Rectal smooth muscle tissue (tissue), 1 donor: ENCODE measurements around the gene MEPE.
"Not testable (repeated sequence)": the region's sequence is repeated elsewhere in the genome, so short reads cannot be mapped to it uniquely, and the experiment has no call there.

Experiments
- H3K27ac ChIP-seq: one replicate; pipeline ENCODE4 v1.7.0; 2013; ENCODE audit warnings: low read depth, low read length, inconsistent platforms
- H3K27me3 ChIP-seq: one replicate; pipeline ENCODE4 v1.7.0; 2013; ENCODE audit warnings: low read length; ENCODE audit not compliant: control insufficient read depth, insufficient read depth
- H3K36me3 ChIP-seq: one replicate; pipeline ENCODE4 v1.7.0; 2013; ENCODE audit warnings: low read length; ENCODE audit not compliant: control insufficient read depth, insufficient read depth
- H3K4me1 ChIP-seq: one replicate; pipeline ENCODE4 v1.7.0; 2013; ENCODE audit warnings: low read length; ENCODE audit not compliant: control insufficient read depth, insufficient read depth
- H3K4me3 ChIP-seq: one replicate; pipeline ENCODE4 v1.7.0; 2013; ENCODE audit warnings: low read length
- H3K9ac ChIP-seq: one replicate; pipeline ENCODE4 v1.7.0; 2013; ENCODE audit warnings: low read length

MEPE gene

DNA sequence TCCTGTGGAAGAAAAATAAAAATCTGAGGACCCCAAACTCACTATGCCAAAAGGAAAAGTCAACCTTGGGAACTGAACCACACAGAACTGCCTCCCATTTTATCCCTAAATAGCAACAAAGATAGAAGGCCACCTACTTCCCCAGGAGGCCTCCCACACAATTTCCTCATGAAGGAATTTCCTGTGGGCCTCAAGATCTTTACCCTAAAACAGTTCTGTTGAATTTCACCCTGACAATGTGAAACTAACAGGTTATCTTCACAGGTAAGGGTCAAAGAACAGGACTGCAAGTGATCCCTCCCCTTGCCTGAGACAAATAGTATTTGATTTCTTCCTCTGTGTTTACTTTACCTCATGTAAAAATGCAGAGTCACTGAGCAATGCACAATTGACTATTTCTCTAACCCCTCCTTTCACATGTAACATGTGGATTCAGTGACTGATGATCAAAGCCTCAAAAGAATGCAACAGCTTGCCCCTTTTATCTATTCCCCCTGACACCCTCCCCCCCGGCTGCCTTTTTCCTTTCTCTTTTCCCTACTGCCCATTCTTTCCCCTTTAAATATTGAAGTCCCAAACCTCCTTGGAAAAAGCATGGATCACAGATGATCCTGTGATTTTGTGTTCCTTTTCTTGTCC lies 33.3 kb downstream of the MEPE start:
- Histone ChIP-seq H3K36me3 (no peaks in the 10 kb centered on the region), H3K27me3 (no peaks in the 10 kb centered on the region), H3K4me1 (no peaks in the 10 kb centered on the region), H3K9ac (no peak overlapping the region), H3K4me3 (no peak overlapping the region), H3K27ac (no peak overlapping the region)

DNA sequence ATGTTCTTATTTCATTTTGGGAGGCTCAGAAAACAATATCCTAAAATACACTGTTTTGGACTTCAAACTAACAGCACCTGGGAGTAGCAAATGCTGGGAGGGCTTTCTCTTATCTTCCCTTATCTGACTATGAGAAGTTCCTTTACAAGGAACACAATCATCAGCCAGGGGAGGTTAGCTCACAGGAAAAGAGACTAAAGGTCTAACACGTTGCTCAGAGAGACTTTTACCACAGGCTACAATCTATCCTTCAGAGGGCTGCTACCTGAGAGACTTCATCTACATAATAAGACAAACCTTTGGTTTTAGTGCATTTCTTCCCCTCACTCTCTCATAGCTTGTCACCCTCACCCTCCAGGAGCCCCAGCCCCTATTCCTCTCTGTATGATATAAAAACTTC lies 35.8 kb downstream of the MEPE start:
- H3K9ac ChIP-seq: no peak overlapping the region
- no peaks in the 10 kb centered on the region for H3K27me3 ChIP-seq
- no peaks in the 10 kb centered on the region for H3K4me1 ChIP-seq
- H3K36me3 ChIP-seq: no peaks in the 10 kb centered on the region
- no peak overlapping the region for H3K27ac ChIP-seq
- H3K4me3 ChIP-seq: no peak overlapping the region

DNA sequence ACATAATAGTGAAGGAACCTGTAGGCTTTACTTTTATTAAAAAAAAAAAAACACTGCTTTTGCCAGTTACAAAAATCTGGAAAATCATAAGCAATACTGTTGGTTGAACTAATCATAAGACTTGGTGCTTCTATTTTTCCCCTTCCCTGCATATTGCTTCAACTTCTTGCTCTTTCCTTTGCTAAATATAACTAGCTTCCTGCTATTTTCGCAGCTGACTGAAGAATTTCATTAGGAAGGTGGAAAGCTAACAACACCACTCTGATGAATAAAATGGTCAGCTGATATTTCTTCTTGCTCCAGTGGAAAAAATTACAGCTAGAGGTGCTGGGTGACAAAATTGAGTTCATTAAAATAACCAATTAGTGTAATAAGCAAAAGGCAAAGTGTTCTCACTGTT lies 39.3 kb downstream of the MEPE start:
- H3K4me3 ChIP-seq: no peak overlapping the region
- no peaks in the 10 kb centered on the region for H3K36me3 ChIP-seq
- H3K4me1 ChIP-seq: no peaks in the 10 kb centered on the region
- no peak overlapping the region for H3K9ac ChIP-seq
- no peak overlapping the region for H3K27ac ChIP-seq
- no peaks in the 10 kb centered on the region for H3K27me3 ChIP-seq

DNA sequence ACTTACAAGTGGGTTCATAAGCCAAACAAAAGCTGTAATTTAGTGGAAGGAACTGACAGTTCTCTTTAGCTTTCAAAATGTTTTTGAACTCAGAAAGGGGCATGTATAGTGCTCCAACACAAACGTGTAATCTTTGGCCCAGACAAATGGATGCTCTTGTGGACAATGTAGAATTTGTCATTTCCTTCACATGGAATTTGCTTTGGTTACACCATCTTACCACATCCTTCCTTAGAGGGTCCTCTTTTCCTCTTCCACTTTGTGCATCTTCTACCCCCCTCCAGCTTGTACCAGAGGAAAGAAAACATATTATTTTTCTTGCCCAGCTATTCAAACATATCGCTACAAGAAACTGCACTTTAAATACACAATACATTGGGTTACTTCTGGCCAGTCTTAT lies 42.4 kb downstream of the MEPE start:
- no peak overlapping the region for H3K27ac ChIP-seq
- H3K4me1 ChIP-seq: no peaks in the 10 kb centered on the region
- no peak overlapping the region for H3K9ac ChIP-seq
- no peaks in the 10 kb centered on the region for H3K27me3 ChIP-seq
- H3K36me3 ChIP-seq: no peaks in the 10 kb centered on the region
- no peak overlapping the region for H3K4me3 ChIP-seq

DNA sequence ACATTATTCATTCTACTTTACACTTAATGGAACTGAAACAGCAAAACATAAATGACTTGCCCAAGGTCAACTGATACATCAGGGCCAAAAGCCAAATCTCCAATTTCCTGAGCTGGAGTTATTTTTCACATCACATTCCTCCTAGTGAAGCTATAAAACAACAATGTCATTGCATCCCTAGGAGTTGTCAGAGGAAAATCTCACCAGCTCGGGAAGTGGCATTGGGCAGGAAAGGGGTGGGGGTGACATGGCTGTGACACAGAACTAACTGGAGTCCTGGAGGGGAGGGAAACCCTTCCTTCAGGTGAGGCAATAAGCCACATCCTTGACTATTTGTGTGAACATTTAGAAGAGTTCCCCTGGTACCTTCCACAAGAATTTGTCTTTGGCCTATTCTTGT lies 47.3 kb downstream of the MEPE start:
- Histone ChIP-seq H3K27ac (no peak overlapping the region), H3K27me3 (no peaks in the 10 kb centered on the region), H3K4me1 (no peaks in the 10 kb centered on the region), H3K9ac (no peak overlapping the region), H3K36me3 (no peaks in the 10 kb centered on the region), H3K4me3 (no peak overlapping the region)

DNA sequence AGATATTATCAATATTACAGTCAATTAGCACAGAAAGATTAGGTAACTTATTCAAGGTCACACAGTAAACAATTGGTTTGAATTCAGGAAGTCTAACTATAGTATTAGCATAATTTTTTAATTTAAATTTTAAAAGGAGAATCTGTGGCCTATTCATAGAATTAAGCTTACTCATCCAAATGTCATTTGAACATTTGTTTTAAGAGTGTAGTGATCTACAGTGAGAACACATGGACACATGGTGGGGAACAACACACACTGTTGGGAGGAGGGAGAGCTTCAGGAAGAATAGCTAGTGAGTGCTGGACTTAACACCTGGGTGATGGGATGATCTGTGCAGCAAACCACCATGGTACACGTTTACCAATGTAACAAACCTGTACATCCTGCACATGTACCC lies 48.3 kb downstream of the MEPE start:
- Histone ChIP-seq H3K9ac (no peak overlapping the region), H3K27me3 (no peaks in the 10 kb centered on the region), H3K4me1 (no peaks in the 10 kb centered on the region), H3K27ac (no peak overlapping the region), H3K4me3 (no peak overlapping the region), H3K36me3 (no peaks in the 10 kb centered on the region)

DNA sequence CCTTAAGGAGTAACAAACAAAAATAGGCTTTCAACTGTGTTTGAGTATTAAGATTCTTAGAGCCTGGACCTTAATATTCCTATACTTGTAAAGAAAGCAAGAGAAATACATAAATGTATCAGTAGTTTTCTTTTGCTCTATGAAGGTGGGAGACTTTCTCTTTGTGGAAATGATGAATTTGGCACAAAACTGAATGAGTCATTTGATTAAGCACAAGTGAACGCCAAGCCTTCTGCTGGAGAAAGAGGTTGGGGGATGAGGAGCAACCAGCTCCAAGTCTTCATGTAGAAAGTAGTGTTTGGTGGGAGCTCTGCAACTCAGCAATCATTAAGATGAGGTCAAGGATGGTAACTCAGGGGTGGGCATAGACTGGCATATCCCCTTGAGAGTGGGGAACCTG lies 49.6 kb downstream of the MEPE start:
- Histone ChIP-seq H3K27ac (no peak overlapping the region), H3K4me3 (no peak overlapping the region)

DNA sequence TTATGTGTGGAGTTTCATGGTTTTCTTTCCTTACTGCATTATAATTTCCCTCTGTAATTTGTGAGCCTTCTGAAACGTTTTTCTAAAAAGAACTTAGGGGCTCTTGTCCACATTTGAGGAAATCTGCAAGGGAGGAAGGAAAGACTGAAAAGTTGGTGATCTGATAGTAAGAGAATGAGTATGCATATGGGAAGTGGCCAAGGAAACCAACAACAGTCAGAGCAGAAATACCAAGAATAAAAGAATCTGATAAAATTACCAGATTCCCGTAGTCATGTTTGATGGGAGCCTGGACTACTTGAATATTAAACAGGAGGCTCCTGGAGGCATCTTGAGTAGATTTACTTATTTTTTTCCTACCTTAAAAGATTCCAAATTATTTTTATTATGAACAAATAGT lies 50.1 kb downstream of the MEPE start:
- Histone ChIP-seq H3K4me1 (no peaks in the 10 kb centered on the region), H3K4me3 (no peak overlapping the region), H3K27ac (no peak overlapping the region), H3K9ac (no peak overlapping the region), H3K27me3 (no peaks in the 10 kb centered on the region), H3K36me3 (no peaks in the 10 kb centered on the region)

More for the DNA sequence above, 49.6 kb downstream of the MEPE start:
- Histone ChIP-seq H3K4me1 (no peaks in the 10 kb centered on the region), H3K27me3 (no peaks in the 10 kb centered on the region), H3K9ac (no peak overlapping the region), H3K36me3 (no peaks in the 10 kb centered on the region)

DNA sequence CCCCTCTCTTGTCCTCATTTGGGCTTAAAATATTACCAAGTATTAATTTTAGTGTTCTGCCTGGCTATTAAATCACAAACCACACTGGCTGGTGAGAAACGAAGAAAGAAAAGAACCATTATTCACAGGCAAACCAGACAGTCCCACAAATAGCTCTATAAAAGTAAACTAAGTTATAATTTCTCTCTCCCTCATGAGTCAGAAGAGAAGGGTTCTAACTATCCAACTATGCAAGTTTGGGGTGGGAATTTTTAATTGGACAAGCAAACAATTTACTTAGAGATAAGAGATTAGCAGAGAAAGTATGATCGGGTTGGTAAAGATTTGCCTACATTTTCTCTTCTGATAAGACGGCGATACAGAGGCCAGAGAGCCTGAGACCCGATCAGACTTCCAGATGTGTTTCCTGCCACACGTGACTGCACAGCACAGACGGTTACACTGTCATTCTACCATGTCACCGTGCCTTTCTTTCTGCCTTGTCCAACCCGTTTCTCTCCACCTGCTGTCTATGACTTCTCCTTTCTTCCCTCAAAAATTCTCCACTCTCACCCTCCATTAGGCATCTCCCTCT lies 52.3 kb downstream of the MEPE start:
- no peaks in the 10 kb centered on the region for H3K36me3 ChIP-seq
- no peak overlapping the region for H3K4me3 ChIP-seq
- no peaks in the 10 kb centered on the region for H3K4me1 ChIP-seq
- no peak overlapping the region for H3K9ac ChIP-seq
- no peak overlapping the region for H3K27ac ChIP-seq
- no peaks in the 10 kb centered on the region for H3K27me3 ChIP-seq

DNA sequence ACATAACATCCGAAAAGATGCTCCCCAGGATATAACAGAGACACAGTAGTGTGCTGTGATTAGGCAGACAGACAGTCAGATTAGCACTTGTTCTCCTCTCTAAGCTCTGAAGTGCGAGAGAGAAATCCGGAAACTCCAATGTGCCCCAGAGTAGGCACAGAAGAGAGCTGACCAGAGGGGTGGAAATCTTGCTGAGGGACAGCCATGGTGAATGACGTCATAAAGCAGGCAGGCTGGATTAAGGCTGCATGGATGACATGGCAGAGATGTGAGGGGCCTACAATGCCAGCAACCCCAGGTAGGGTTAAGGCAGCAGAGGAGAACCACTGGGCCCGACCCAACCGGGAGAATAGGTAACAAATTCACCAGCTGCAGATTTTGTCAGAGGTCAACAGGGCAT lies 53.3 kb downstream of the MEPE start:
- Histone ChIP-seq H3K9ac (no peak overlapping the region), H3K27ac (no peak overlapping the region), H3K36me3 (no peaks in the 10 kb centered on the region), H3K4me1 (no peaks in the 10 kb centered on the region), H3K27me3 (no peaks in the 10 kb centered on the region), H3K4me3 (no peak overlapping the region)

DNA sequence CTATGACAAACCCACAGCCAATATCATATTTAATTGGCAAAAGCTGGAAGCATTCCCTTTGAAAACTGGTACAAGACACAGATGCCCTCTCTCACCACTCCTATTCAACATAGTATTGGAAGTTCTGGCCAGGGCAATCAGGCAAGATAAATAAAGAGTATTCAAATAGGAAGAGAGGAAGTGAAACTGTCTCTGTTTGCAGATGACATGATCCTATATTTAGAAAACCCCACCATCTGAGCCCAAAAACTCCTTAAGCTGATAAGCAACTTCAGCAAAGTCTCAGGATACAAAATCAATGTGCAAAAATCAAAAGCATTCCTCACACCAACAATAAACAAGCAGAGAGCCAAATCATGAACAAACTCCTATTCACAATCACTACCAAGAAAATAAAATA lies 58.0 kb downstream of the MEPE start:
- H3K4me3 ChIP-seq, H3K36me3 ChIP-seq, H3K4me1 ChIP-seq, H3K9ac ChIP-seq, H3K27me3 ChIP-seq, H3K27ac ChIP-seq: not testable (repeated sequence)

DNA sequence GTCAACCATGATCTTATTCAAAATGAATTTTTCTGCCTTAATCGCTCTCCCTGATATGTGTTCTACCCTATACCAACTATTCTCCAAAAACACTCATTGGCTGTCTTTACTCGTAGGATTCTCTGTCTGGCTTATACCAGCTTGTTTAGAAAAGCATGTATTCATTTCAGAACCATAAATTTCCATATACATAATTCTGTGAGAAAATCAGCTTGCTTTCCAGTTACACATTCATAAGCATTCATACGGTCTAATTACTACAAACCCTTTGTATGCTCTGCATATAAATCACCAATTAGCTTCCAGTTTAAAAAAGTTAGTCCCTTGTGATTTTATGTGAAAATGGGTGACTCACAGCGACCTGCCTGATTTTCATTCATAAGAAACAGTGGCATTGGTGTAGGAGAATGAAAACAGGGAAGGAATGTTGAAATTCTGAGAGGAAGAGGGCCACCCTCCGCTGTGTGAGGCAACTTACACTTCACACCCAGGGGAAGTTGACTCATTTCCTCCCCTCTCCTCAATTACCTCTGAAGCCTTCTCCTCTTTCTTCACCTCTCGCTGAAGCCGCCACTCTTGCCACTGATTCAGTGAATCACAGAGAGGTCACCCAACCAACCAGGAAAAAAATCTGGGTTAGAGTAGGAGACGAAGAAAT lies 63.3 kb downstream of the MEPE start:
- H3K27ac ChIP-seq: no peak overlapping the region
- no peak overlapping the region for H3K4me3 ChIP-seq
- H3K4me1 ChIP-seq: no peaks in the 10 kb centered on the region
- H3K9ac ChIP-seq: no peak overlapping the region
- H3K36me3 ChIP-seq: no peaks in the 10 kb centered on the region
- no peaks in the 10 kb centered on the region for H3K27me3 ChIP-seq
